HG03575 (cell line): Measurements from ENCODE around the gene SFI1.
"Not testable (repeated sequence)": the region's sequence is repeated elsewhere in the genome, so short reads cannot be mapped to it uniquely, and the experiment has no call there.

Source experiments
- ATAC-seq: cut with Tn5 transposase; IDR thresholded peaks from one replicate; pipeline ENCODE4 v1.9.1; 2021; ENCODE audit not compliant: unreplicated experiment, insufficient number of reproducible peaks, low FRiP score; ENCODE audit errors: extremely low read depth

SFI1 gene

DNA sequence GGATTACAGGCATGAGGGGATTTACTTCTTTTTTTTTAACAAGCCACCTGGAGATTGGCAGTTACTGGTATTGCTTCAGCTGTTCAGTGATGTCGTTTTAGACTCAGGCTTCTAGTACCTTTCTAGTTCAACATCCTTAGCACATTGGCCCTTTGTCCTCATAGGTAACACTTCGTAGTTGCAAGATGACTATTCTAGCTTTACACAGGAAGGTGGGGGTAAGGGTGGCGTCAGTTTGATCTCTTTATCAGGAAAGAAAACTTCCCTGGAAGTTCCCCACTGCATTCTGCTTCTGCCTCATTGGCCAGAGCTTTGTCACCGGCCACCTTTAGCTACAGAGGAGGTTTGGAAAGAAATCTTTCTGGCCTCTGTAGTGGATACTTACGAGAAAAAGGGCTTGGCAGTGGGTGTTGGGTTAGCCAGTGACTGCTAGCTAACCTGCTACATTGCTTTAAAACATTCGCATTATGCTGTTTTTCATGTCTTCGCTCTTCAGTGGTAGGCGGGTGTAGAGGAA is 40.7 kb downstream of the SFI1 start:
- ATAC-seq = no peak

DNA sequence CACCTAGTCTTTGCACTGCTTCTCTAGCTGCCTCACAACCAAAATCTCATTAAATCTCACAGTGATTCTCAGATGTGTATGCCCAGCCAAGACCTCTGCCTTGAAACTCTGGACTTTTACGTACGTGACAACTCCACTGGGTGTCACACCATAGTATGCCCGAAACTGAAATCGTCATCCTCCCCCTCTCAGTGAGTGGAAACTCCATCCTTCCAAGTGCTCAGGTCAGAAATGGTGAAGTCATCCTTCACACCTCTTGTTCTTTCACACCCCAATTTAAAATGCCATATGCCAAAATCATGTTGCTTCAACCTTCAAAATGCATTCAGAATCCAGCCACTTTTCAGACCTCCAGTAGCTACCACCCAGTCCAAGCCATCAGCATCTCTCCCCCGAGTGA is 42.5 kb downstream of the SFI1 start:
- no peak for ATAC-seq

DNA sequence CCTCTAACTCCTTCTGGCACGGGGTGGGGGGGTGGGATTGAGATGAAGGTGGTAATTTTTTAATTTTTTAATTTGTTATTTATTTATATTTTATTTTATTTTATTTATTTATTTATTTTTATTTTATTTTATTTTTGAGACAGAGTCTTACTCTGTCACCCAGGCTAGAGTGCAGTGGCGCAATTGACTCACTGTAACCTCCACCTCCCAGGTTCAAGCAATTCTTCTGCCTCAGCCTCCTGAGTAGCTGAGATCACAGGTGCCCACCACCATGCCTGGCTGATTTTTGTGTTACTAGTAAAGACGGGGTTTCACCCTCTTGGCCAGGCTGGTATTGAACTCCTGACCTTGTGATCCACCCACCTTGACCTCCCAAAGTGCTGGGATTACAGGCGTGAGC is 43.8 kb downstream of the SFI1 start:
- ATAC-seq = not testable (repeated sequence)

DNA sequence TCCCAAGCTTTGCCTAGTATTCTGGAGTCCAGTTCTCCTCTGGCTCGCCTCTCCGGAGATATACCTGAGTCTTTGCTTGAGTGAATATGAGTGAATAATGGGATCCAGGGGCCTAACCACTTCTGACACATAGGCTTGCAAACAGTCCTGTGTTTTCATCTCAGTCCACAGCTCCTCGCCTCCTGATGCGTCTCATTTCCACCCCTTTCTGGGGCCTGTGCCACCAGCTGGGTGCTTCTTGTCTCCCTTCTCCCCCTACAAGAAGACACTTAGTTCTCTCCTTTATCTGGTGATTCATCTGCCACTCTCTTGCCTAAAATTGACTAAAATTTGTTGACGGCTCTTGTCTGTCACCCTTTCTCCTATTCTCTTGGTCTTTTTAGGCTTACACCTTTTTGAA is 44.6 kb downstream of the SFI1 start:
- no peak for ATAC-seq

DNA sequence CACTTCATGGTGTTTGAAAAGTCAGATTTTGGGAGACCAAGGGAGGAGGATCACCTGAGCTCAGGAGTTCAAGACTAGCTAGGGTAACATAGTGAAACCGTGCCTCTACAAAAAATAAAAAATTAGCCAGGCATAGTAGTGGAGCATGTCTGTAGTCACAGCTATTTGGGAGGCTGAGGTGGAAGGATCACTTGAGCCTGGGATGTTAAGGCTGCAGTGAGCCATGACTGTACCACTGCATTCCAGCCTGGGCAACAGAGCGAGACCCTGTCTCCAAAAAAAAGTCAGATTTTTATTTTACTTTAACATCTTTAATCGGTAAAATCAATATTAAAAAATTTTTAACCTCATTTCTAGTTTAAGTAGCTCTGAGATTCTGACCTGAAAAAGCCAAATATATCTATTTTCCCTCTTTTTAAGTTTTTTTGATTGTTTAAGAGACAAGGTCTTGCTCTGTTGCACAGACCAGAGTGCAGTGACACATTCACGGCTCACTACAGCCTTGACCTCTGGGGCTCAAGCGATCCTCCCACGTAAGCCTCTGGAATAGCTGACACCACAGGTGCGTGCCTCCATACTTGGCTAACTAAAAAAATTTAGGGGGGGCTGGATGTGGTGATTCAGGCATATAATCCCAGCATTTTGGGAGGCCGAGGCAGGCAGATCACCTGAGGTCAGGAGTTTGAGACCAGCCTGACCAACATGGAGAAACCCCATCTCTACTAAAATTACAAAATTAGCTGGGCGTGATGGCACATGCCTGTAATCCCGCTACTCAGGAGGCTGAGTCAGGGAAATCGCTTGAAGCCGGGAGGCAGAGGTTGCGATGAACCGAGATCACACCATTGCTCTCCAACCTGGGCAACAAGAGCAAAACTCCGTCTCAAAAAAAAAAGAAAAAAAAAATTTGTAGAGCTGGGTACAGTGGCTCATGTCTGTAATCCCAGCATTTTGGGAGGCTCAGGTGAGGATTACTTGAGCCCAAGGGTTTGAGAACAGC is 48.4 kb downstream of the SFI1 start:
- ATAC-seq = no peak

DNA sequence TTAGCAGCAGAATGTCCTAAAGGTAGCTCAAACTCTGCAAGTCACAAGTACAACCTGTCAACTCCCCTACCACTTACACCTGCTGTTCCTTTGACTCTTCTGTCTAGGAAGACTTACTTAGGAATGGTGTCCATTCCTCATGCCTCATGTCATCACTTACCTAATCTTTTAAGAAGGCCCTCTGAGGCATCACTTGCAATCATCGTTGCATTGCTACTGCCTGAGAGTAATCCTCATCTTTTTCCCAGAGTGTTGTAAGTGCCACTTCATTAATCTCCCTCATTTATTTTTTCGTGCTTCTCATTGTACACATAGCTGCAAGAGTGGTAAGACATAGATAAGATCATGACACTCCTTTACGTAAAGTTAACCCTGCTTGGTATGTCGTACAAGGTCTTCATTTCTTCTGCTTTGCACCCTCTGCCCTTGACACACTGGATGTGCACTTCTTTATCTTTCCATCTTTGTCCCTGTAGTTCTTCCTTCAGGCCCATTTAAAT is 54.6 kb downstream of the SFI1 start:
- no peak for ATAC-seq

DNA sequence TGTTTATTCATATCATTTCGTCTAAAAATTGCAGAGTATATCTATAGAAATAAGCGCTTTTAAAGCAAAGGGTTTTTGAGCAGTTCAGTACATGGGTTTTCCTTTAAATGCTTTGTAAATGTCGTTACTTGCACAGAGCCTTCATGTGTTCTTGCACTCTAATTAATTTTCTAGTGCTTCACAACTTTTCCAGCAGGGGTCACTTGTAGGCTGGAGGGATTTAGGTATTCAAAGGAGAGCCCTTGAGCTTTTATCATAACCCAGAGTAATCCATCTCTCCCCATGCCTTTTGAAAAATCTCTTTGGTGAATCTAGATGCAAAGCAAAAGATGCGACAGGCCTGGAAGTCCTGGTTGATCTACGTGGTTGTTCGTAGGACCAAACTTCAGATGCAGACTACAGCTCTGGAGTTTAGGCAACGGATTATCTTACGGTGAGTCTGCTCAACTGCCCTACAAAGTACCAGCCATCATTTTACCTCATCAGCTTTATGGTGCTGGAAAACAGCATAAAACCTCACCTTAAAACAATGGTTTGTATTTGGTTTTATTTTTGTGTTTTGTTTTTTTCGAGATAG is 60.4 kb downstream of the SFI1 start:
- no peak for ATAC-seq

DNA sequence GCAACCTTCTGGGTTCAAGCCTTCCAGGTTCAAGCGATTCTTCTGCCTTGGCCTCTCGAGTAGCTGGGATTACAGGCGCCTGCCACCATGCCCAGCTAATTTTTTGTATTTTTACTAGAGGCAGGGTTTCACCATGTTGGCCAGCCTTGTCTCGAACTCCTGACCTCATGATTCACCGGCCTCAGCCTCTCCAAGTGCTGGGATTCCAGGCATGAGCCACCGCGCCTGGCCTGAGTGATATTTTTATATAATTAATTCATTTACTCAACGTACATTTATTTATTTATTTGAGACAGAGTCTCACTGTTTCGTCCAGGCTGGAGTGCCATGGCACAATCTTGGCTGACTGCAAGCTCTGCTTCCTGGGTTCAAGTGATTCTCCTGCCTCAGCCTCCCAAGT is 62.2 kb downstream of the SFI1 start:
- ATAC-seq = not testable (repeated sequence)

DNA sequence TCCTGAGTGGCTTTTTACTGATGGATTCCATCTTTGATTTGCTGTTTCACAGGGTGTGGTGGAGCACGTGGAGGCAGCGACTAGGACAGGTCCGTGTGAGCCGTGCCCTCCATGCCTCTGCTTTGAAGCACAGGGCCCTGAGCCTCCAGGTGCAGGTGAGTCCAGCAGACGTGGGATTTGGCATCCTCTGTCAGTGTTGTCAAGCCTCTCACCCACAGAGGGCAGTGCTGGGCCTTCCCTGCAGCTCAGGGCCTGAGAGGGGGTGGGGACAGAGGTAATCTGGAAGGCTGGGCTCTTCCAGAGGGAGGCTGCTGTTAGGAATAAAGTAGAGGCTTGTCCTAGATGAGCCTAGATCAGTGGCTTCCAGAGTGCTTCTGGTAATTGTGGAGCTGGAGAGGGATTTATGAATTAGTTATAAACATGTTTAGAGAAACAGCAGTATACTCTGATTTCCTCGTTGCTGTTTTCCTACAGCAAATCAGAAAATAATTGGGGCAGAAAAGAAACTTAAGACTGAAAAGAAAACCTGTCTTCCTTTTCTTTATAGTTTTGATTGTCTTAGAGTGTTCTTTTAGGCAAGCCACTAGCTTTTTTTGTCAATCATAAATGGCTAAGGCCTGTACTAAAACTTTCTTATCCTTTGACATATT is 65.0 kb downstream of the SFI1 start:
- ATAC-seq = no peak

DNA sequence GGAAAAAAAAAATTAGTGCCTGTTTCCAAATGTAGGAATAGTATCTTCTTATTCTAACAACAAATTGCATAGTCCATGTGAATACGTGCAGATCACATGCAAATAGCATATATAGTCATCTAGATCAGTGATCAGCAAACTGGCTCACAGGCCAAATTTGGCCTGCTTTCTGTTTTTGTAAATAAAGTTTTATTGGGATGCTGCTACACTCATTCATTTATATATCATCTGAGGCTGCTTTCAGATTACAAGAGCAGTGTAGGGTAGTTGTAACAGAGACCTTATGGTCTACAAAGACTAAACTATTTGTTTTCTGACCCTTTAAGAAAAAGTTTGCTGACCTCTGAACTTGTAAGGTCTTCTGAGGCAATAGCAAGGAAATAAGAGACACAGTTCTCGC is 65.6 kb downstream of the SFI1 start:
- no peak for ATAC-seq

DNA sequence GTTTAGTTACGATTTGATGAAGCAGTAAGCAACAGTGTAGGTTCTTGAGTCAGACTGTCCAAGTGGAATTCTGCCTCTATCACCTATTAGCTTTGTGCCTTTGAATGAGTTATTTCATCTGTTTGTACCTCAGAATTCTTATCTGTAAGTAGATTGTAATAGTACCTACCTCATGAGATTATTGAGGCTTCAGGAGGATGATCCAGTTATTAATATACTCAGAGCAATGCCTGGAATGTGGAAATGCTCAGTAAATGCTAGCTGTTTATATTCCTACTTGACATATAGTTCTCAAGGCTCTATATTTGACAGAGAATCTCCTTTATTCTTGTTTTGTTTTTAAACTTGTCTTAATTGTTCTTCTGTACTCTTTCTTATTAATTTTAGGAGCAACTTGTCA is 70.1 kb downstream of the SFI1 start:
- no peak for ATAC-seq

DNA sequence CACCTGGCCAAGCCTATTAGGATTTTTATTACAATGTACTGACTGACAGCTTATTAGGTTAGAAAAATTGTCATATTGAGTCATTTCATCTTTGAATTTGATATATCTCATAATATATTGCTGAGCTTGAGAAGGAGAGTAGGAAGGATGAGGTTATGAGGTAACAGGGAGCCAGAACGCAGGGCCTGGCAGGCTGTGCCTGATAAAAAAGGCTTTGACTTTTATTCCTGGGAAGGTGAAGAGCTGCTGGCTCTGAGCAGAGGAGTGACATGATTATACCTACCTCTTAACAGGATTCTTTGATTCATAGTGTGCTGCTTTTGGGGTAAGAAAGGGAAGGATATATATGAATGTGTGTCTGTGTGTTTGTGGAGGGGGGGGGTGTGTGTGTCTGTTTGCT is 70.9 kb downstream of the SFI1 start:
- no peak for ATAC-seq

DNA sequence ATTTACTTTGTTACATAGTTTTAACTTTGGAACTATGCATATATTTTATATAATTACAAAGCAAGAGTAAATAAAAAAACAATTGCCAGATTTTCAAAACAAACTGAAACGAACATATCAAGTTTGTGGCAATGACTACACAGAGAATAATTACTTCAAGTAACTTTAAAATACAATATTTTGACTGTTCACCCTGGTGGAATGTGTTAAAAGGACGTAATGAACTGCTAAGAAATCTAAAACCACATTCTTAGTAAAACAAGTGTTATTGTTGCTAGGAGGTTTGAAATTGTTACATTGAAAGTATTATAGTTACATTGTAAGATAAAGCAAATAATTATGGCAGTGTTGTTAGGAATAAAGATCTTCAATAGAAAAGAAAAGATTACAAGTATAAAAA is 71.4 kb downstream of the SFI1 start:
- no peak for ATAC-seq

DNA sequence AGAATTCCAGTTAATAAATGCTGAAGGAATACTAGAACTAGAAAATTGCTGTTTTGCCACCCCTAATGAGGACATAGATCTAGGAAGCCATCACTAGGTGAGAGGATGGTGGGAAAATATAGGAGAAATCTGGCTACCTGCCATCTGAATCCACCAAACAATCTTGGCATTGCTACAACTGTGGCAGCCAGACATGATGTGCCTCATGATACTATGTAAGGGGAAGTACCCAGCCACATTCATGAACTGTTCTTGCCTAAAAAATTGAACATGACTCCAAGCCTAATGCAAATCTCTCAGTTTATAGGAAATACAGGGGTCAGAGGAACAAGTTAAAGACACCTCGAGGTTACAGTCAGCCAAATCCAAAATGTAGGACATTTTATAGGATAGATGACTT is 72.8 kb downstream of the SFI1 start:
- ATAC-seq = no peak

DNA sequence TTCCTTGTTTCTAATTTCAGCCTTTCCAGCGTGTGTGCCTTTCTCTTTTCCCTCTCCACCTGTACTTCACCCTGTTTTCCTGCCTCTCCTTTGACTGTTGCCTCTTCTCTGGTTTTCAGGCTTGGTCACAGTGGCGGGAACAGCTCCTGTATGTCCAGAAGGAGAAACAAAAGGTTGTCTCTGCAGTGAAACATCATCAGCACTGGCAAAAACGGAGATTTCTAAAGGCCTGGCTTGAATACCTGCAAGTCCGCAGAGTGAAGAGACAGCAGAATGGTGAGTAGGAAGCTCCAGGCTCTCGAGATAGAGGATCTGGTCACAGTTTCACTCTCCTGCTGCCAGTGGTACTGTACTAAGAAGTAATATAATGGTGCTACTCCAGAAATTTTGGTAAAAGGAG is 76.6 kb downstream of the SFI1 start:
- no peak for ATAC-seq

DNA sequence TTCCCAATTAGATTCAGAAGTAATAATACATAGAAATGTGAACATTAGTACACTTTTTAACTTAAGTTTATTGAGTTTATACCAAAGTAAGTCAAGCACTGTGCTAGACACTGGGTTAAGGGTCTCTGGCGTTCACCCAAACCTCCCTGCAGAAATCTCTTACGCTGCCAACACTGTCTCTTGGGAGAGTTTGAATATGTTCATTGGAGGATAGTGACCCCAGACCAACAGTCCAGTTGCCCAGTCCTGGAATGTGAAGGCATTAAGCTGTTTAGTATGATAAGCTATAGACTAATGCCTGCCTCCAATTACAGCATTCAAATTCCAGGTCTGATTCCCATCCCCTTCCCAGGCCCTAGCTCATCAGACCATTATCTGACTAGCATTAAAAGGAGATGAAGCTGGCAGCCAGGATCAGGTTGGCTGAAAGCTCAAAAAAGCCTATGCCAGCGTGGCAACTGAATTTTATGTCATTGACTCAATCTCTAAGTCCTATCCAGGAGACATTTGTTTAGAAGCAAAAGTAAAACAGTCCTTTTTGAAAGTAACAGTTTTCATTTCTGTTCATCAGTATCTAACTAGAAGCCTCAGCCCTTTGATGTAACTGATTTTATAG is 77.8 kb downstream of the SFI1 start:
- ATAC-seq = no peak

DNA sequence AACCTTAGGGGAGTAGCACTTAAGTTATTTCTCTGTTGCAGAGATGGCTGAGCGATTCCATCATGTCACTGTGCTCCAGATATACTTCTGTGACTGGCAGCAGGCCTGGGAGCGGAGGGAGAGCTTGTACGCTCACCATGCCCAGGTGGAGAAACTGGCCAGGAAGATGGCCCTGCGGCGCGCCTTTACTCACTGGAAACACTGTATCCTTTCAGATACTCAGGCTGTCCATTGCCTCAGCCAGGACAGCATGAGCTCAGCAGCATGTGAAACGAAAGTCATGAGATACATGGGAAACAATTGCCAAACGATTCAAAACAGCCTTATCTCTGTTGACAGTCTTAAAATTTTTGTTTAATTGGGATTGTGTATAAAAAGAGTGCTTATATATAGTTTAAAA is 78.9 kb downstream of the SFI1 start:
- ATAC-seq = no peak

DNA sequence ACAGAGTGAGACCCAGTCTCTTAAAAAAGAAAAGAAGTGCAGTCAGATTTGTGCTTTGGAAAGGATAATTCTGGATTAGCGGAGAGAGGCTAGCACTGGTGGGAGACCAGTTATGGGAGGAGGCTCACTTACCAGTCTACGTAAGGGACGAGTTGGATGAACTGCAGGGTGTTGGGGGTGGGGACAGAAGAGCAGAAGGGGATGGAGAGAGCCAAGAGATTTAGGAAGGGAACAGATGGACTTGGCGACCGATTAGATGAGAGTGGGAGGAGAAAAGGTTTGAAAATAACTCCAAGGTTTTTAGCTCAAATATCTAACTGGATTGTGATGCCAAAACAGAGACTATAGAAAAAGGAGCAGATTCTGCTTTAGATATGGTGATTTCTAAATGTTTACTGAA is 81.4 kb downstream of the SFI1 start:
- ATAC-seq = no peak

DNA sequence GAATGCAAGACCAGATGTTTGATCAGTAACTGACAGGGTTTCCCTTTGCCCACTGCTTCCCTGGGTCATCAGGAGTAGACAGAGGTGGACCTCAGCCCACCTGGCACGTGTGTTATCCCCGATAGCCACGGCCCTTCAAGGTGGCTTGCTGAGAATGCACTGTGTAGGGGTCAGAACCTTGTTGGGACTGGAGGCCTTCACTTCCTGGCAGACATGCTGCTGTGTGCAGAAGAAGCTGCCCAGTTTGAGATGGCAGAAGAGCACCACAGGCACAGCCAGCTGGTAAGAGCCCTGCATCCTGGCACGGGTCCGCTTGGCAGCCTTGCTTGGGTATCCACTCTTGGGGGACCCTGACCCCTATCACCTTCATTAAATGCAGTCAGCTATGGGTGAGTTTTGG is 81.8 kb downstream of the SFI1 start:
- no peak for ATAC-seq
